HuH-7 (cell line): ENCODE measurements around the gene TSPAN32.

Experiments
- DNase-seq: peaks from one replicate; pipeline ENCODE4 v3.0.0; 2011; ENCODE audit warnings: low spot score

The TSPAN32 gene

DNA sequence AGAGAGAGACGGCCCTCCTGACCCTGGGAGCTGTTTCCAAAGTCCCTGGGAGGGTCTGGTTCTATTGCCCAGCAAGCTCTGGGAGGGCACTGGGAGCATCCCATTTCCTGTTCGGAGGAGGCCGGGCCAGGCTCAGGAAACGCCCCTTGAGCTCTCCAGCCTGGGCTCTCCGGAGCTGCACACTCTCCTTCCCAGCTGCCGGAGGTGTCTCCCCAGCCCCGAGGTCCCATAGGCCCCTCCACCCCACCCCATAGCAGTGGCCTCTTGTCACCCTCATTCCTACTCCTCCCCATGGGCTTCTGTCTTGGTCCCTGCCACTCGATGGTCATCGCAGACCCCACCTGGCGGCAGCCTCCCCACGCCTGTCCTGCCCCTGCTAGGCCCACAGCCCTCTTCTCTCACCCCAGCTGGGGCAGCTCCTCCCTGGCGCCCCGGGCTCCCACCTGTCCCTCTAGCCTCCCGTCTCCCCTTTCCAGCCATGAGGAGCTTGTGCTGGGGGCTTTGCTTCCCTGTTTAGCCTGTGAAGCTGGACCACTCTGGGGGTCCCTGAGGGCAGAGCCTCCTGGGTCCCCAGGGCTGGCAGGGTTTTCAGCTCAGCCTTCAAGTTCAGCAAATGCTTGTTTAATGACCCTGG, 2.8 kb downstream of the TSPAN32 start:
- no peak for DNase-seq

DNA sequence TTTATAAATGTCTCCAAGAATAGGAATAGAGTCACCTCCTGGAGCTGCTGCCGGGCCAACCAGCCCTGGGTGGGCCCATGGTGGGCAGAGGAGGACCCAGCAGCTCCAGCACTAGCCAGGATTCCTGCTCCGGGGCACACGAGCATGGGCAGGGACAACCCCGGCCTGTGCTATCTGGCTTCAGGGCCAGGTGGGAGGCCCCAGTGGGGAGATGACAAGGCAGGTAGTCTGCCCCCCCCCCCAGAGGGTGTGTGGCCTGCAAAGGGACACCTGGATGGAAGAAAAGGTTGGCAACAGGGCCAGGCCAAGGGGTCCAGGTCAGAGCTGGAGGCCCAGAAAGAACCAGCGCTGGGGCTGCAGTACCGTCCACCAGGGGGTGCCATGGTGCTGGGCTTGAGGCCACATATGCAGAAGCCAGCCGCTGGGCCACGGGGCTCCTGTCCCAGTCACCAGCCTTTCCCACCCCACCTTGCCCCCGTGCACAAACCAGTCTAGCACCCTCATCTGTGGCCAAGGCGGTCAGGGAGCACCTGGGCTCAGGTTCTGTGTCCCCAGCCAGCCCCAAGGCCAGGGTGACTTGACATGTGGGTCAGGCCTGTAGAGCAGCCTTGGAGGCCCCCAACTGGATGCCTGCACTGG, 3.4 kb downstream of the TSPAN32 start:
- peak; percentile 82 for DNase-seq

DNA sequence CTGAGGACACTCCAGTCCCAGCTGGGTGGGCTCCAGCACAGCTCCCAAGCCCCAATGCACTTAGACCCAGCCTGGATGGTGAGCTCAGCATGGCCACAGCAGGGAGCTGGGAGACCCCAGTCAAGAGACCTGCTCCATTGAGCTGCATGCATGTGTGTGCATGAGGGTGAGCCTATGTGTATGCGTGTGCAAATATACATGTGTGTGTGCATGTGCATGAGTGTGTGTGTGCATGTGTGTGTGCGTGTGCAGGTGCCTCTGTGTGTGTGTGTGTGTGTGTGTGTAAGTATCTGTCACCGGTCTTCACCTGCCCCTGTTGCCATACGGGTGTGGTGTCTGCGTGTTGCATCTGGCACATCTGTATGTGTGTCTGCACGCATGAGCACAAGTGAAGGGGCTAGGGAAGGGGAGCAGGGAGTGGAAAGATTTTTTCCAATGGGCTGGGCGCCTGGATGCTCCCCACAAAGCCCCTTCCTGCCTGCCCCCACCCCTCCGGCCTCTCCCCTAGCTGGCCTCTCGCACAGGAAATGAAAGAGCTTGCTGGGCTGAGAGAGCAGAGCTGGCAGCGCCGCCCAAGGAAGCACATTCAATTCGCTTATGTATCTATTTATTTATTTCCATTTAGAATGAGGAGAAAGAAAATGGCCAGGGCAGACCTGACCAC, 4.1 kb downstream of the TSPAN32 start:
- no peak for DNase-seq

DNA sequence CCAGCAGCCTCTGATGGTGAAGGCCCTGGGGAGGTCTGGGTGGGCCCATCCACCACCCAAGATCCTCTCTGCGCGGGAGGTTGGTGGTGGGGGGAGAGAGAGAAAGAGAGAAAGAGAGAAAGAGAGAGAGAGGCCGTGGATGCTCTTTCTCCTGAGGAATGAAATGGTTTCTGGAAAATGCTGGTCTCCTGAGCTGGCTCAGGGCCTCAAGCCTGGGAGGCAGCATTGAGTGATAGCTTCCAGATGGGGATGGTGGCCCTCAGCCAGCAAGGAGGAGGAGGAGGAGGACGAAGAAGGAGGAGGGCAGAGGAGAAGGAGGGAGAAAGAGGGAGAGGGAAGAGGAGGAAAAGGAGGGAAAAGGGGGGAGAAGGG, 4.6 kb downstream of the TSPAN32 start:
- DNase-seq, result no peak

DNA sequence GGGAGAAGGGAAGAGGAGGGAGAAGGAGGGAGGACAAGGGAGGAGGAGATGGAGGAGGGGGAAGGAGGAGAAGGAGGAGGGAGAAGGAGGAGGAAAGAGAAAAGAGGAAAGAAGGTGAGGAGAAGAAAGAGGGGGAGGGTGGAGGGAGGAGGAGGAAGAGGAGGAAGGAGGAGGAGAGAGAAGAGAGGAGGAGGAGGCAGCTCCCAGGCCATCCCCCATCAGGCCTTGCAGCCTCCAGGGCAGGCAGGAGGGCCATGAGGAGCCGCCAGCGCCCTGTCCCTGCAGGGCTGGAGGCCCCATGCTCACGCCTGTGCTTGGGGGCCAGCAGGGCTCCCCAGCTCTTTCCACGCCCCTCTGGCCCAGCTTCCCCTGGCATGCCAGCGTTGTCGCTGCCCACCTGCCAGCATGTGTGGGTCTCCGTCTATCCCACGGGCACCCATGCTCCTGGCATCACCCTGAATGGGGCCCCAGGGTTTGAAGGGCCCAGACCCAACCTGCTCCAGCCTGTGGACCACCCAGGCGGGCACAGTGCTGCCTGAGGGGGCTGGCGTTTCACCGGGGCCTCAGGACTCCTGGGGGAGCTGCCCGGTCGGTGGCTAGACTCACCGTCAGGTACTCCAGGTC, 5.2 kb downstream of the TSPAN32 start:
- no peak for DNase-seq

DNA sequence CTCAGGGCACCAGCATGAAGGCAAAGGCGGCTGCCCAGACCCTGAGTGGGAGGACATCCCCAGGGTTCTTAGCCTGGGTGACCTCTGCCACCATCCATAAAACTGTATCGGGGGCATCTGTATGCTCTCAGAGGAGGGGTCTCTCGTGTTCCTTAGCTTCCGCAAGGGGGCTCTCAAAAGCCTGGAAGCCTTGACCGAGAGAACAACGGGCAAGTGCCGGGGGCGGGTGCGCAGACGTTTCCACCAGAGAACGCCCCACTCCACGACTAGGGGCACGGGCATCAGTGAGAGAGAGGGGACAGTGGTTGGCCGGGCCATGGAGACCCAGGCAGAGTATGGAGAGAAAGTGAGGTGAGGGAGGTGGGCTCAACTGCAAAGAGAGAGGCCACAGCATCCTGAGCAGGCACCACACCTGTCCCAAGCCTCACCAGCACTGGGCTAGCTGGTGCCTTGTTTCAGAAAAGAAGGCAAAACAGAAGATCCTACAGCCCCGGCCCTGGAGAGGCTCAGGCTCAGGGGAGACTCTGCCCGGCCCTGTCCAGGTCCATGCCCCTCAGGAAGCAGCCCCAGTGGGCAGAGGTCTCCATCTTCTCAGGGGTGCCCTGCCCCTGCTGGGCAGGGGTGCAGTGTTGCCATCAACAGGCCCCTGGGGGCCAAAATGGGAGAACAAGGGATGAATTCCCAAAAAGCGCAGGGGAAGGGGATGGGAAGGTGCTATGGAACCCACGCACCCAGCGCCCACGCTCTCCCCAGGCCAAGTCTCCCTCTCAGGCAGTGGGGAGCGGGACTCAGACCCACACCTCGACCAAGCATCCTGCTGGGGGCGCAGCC, 5.9 kb downstream of the TSPAN32 start:
- no peak for DNase-seq

DNA sequence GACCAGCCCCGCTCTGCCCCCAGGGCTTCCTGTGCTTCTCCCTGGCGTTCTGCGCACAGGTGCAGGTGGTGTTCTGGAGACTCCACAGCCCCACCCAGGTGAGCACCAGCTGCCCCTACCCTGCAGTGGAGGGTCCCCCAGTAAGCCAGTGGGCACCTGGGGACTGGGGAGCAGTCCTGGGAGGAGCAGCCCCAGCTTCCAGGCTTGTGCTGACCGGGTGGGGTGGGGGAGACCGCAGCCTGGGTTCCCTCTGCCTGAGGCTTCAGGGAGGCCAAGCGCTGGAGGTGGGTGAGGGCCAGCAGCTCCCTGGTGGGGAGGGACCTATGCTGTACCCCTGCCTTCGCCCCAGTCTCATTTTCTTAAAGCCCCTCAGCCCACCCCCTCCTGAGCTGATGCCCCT, 6.9 kb downstream of the TSPAN32 start:
- no peak for DNase-seq

DNA sequence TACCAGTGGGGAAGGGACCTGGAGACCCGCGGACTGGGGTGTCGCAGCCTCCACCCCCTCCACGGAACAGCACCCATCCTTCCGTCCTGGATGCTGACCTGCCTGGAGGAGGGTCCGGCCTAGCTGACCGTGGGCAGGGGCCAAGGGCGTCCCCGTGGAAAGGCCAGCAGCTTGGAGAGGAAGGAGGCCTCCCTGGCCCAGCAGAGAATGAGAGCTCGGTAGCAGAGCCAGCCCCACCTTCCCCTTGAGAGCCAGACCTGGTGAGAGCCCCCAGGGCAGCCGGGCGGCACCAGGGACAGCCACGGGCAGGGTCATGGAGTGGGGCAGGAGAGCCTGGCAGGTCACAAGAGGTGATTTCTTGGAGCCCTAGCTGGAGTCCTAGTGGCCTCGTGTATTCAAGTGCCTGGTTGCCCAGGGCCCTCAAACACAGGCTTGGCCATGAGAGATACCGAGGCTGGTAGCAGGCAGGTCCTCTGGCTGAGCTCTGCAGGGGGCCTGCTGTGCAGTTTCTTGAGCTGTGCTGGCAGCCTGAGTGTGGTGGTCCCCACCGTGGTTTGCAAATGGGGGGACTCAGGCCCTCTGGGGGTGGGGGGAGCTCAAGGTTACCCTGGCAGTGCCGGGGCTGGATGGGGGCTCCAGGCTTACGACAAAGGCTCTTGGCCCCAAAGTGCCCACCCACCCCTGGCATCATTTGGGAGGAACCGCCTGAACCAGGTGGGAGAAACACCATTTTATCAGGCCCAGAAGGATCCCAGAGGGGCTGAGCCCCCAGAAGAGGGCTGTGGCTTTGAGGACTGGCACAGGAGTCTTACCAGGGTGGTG, 7.6 kb downstream of the TSPAN32 start:
- no peak for DNase-seq

DNA sequence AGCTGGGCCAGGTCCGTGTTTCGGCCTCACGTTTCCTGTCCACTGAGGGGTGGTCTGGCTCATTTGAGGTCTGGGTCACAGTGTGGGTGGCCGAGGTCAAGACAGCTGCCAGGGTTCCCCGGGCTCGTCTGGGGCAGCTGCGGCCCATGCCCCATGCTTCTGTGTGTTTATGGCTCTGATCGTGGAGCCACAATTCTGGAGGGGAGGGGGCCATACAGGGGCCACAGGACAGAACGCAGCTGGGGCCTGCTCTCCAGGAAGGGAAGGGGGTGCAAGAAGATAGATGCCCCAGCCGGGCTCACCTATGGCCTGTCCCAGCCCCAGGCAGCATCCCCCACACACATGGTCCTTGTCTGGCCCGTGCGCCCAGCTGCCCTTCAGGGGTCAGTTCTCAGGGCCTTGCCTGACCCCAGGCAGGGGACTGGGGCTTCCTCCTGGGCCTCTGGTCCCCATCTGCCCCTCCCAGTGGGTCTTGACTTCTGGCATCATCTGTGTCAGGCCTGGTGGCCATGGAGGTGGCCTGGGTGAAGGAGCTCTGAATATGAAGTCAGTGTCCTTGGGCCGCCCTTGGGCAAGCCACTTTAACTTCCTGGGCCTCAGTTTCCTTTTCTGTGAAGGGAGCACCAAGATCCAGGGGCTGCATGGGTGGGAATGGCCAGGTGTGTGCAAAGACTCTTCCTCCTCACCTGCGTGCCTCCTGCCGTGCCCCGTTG, 8.4 kb downstream of the TSPAN32 start:
- no peak for DNase-seq

DNA sequence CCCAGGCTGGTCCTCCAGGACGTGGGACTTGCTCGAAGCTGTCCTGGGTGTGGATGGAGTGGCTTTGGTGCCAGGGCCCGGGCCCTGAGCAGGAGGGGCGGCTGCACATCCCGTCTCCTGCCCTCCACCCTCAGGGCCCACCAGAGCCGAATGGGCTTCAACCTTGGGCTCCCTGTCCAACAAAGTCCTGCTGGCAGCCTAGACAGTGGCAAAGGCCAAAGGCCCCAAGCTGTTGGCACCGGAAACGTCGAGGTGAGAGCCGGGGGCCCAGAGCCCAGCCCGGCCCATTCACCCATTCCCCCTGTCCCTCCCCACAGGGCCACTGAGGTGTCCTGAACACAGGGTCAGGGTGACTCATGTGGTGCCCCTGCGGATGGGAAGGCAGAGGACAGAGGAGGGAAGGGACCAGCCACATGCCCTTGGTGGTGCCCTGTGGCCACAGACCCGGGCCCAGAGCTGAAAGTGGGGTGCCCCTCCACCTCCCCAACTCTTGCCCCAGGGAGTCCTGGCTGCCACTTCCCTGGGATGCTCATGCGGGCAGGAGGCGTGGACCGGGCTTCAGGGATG, 9.1 kb downstream of the TSPAN32 start:
- no peak for DNase-seq

DNA sequence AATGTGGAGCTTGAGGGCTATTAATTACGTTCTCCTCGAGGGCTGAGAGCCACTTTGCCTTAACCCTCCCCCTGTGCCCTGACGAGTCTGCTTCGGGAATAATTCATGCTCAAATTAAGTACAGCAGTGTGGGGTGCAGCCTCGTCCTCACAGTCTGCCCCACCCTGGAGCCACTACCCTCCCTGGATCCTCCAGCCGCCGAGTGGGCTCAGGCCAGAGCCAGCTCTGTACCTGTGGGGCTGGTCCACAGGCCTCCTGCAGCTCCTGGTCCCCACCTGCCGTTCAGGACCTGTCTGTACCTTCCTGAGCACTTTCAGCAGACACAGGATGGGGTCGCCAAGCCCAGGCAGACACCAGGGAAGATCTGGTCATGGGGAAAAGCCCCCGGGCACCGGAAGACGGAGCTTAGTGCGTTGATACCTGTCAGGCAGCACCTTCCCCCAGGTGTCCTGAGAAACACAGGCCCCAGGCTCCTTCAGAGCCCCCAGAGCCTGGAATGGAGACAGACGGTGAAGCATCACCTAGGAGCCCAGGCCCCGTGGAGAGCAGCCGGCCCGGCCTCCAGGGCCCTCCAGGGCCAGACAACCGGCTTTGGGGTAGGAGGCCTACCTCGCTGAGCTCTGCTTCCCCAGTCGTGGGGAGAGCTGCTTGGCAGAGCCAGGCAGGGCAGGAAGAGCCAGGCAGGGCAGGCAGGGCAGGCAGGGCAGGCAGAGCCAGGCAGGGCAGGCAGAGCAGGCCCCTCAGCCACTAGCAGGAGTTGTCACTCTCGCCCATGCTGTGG, 9.7 kb downstream of the TSPAN32 start:
- DNase-seq, result no peak

DNA sequence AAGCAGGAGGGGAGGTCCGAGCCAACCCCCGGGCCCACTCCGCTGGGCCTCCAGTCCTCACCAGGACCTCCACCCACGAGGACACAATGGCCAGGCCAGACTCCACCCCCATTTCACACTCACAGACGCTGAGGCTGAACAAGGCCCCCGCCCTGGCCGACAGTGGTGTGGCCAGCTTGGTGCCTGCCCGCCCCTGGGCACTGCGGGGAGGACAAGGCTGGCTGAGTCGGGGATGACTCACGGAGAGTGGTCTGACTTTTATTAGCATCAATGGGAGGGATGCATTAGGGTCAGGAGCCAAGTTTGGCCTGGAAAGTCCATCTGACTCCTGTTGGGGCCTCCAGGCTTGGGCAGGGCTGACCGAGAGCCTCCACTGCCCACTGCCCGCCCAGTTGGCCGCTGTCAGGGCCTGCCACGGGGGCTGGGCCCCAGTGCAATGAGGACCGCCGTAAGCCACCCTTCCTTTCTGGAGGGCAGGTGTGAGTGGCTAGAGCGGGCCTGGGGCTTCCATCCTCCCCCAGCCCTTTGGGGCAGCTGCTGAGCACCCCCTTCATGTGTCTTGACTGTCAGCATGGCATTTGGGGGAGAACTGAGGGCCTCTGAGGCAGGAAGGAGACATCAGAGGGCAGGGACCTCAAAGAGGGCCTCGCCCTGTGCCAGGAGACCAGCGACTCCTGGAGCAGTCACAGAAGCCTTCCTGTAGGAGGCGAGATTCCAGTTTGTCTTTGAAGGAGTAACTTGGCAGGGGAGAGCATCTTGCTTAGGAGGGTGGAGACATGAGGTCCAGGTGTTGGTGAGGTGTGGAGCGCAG, 10.6 kb downstream of the TSPAN32 start:
- no peak for DNase-seq

DNA sequence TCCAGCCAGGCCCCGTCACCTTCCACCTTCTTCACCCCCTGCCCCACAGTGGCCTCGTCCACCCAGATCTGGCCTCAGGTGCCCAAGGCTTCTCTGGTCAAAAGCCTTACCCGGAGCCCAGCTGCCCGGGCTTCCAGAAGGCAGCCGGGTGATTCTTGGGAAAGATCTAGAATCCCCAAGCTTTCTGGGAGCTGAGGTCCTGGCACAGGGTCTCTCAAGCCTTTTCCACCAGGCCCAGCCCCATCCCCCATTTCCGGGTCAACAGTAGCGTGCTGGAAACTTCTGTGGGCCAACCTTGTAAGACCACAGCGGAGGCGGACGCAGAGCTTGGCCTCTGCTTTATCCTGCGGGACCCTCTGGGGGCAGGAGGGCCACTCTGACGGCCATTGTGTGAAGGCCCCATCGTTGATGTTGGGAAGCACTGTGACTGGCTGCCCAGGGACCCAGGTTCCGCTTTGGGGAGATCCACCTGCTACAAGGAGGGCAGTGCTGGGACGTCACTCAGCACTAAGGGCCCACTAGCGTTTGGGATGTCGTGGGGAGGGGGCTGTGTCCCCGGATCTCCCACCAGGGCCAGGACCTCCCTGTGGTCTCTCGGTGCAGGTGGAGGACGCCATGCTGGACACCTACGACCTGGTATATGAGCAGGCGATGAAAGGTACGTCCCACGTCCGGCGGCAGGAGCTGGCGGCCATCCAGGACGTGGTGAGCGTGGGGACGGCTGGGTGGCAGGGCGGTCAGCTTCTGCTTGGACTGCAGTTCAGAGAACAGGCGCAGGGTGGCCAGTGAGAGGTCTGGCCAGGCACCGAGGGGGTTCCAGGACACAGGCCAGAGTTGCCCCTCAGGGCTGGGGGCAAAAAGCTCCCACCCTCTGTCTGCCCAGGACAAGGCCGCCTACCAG, 11.5 kb downstream of the TSPAN32 start:
- no peak for DNase-seq

DNA sequence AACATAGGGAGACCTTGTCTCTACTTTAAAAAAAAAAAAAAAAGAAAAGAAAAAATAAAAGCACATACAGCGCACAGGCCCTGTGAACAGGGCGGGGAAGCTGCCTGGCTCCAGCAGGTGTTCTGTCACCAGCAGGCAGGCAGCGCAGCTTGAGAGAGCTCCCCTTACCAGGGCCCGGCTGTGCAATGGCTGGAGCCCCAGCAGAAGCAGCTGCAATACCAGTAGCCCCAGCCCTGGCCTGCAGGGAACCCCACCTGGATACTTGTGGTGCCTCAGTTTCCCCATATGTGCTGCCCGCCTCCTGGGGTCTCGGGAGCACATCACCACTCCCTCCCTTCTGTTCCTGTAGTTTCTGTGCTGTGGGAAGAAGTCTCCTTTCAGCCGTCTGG, 12.3 kb downstream of the TSPAN32 start:
- no peak for DNase-seq

DNA sequence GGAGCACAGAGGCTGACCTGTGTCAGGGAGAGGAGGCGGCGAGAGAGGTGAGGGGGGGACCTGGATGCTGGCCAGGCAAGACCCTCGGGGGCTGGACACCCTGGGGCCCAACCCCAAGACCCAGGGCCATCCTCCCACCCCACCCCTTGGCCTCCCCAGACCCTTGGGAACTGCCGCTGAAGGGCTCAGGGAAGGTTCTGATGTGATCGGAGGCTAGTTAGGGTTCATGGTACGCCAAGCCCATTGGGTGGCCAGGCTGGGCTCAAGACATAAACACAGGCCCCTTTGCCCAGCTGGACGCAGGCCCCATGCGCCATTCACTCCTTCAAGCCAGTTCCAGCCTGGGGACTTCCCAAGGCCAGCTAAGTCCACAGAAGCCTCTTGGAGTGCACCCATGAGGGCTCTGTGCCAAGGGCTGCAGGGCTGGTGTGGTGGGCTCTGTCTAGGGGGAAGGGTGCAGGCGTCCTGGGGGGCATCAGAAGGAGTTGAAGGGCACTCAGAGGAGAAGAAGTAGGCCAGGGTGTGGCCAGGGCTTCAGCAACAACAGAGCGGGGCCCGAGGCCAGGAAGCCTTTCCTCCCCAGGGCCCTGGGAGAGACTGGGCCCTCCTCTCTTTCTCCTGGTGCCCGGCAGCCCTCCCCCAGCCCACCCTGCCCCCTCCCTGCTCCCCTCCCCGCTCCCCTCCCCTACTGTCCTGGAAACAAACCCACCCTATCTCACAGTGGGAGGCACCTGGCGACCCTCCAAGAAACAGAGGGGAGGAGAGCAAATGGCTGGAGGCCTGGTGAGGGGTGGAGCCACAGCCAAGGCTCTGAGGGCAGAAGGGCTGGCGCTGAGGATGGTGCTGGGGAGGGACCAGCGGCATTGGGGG, 12.9 kb downstream of the TSPAN32 start:
- no peak for DNase-seq

DNA sequence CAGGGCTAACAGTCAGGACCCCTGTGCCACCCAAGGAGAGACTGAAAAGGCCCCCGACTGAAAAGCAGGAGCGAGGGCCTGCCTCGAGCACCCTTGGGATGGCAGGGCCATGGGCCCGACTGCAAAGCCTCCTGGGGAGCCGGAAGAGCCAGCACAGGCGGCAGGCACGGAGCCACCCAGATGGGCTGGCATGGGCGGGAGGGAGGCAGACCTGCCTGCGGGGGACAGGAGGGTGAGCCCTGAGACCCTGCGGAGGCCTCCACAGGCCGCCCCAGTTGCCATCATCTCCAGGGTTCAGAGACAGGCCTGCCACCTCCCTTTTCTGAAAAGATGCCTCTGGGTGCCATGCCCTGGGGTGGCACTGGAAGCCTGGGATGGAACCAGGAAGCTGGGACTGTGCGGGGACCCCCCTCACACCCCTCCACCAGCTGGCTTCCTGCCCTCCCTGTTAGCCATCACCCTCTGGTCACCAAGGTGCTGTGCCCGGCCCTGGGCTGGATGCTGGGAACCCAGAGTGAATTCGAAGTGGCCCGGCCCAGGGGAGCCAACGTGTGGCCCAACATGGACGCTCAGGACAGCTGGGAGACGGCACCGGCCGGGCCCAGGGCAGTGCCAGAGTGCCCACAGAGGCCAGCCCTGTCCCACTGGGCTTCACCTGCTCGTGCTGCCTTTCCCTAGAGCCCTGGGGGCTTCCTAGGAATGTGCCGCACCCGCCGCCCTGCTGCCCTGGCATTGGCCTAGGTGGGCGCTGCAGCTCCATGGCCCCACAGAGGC, 13.8 kb downstream of the TSPAN32 start:
- no peak for DNase-seq
